Sigmoid colon (tissue), 7 donors: ENCODE measurements around the gene CHN2. TPM values are rescaled to one million over a fixed set of nuclear protein-coding genes. Genes with fewer than 3 reads are reported as not detected.

Experiments
- DNase-seq: peaks from one replicate; pipeline ENCODE4 v3.0.0-alpha.2; 2019
- H3K27ac ChIP-seq, 4 donors: fragments of 200-600 bp; sonication (generic); one replicate each; pipeline ENCODE4 v1.5.1; 2016 to 2019; ENCODE audit warnings: mild to moderate bottlenecking in 1 of 4
- H3K27me3 ChIP-seq, 3 donors: fragments of 200-600 bp; sonication (generic); one replicate each; pipeline ENCODE4 v1.5.1; 2019; ENCODE audit warnings: mild to moderate bottlenecking in 1 of 3
- H3K36me3 ChIP-seq, 4 donors: fragments of 200-600 bp; sonication (generic); one replicate each; pipeline ENCODE4 v1.5.1; 2016 to 2019
- H3K4me1 ChIP-seq, 4 donors: fragments of 200-600 bp; sonication (generic); one replicate each; pipeline ENCODE4 v1.5.1; 2017 to 2019
- H3K4me3 ChIP-seq, 4 donors: fragments of 200-600 bp; sonication (generic); one replicate each; pipeline ENCODE4 v1.5.1; 2017 to 2019; ENCODE audit warnings: mild to moderate bottlenecking in 2 of 4, moderate library complexity in 1 of 4
- H3K9me3 ChIP-seq, 4 donors: fragments of 200-600 bp in 3 of 4; sonication (generic) in 3 of 4; one replicate each; pipeline versions ENCODE4 v1.5.1 to v1.6.1; 2013 to 2019
- EP300 ChIP-seq, 4 donors: sonication (generic); formaldehyde crosslinking; IDR thresholded peaks; one replicate each; pipeline ENCODE4 v1.6.1; 2017; ENCODE audit warnings: antibody characterized with exemption in 4 of 4
- POLR2A ChIP-seq, 2 donors: fragments of 450-650 bp; IDR thresholded peaks; one replicate each; pipeline ENCODE4 v1.6.1; 2016; ENCODE audit warnings: antibody characterized with exemption in 2 of 2, mild to moderate bottlenecking in 2 of 2, moderate library complexity in 2 of 2
- POLR2AphosphoS5 ChIP-seq, 4 donors: sonication (generic); formaldehyde crosslinking; IDR thresholded peaks; one replicate each; pipeline ENCODE4 v1.6.1; 2017; ENCODE audit warnings: antibody characterized with exemption in 4 of 4
- WGBS, 2 donors: extraction: QIAGEN DNeasy Blood & Tissue Kit; methylation state at CpG; one replicate each; pipeline ENCODE4 v1.1.7; 2013; 5-methylcytosine and 5-hydroxymethylcytosine counted together
- intact Hi-C: fragments of 100-400 bp; cut with DNase I; formaldehyde crosslinking; loops from one replicate; pipeline ENCODE4 v1.15.1; 2023
- polyA plus RNA-seq, 3 donors: library from polyadenylated mRNA; stranded (reverse); fragments of 200-250 nt; gene quantifications; one replicate each; pipeline ENCODE4 v1.2.3, GENCODE V29; 2013
- total RNA-seq, 4 donors: library from RNA; depleted of rRNA; stranded (reverse); fragments of >200 nt; gene quantifications; one replicate each; pipeline ENCODE4 v1.1.0, GENCODE V29; 2016
- TF ChIP-seq, protein P1 (sequence below), 4 experiments: fragments of 450-650 bp in 3 of 4; fragments of 200-600 bp in 1 of 4; IDR thresholded peaks; one replicate each; pipeline ENCODE4 v1.5.1; 2016 to 2019; ENCODE audit warnings: antibody characterized with exemption in 4 of 4, mild to moderate bottlenecking in 3 of 4, moderate library complexity in 2 of 4
- donor health status: healthy with polysubstance abuse.
- donor health status: Bipolar disorder and iron deficiency.
- donor health status: healthy.

CHN2 gene
- total and polyA plus RNA-seq, 7 donors = 4.2 to 37.7 (median 15.8) TPM

DNA sequence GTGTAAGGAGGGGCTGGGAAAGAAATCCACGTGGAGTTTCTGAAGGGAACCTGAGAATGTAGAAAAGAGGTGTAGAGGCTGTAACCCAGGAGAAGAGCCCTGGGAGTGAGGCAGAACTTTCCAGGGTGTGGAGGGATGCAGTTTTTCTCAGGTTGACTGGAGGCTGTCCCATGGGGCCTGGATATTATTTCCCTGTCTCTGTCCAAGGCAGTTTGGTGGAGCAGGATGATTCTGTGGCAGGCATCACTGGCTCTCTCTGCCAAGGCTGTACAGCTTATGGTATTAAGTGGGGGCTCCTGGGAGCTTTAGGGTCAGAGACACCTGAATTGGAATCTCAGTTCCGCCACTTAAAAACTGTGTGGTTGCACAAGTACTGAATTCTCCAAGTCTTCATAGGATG is 81.6 kb downstream of the CHN2 start:
- no peak overlapping the region for H3K27ac ChIP-seq
- no peaks in the 10 kb centered on the region for H3K9me3 ChIP-seq
- no peak for DNase-seq
- no peak overlapping the region for H3K4me3 ChIP-seq
- H3K27me3 ChIP-seq = no peaks in the 10 kb centered on the region
- H3K4me1 ChIP-seq = no peaks in the 10 kb centered on the region
- TF ChIP-seq, protein P1, sequence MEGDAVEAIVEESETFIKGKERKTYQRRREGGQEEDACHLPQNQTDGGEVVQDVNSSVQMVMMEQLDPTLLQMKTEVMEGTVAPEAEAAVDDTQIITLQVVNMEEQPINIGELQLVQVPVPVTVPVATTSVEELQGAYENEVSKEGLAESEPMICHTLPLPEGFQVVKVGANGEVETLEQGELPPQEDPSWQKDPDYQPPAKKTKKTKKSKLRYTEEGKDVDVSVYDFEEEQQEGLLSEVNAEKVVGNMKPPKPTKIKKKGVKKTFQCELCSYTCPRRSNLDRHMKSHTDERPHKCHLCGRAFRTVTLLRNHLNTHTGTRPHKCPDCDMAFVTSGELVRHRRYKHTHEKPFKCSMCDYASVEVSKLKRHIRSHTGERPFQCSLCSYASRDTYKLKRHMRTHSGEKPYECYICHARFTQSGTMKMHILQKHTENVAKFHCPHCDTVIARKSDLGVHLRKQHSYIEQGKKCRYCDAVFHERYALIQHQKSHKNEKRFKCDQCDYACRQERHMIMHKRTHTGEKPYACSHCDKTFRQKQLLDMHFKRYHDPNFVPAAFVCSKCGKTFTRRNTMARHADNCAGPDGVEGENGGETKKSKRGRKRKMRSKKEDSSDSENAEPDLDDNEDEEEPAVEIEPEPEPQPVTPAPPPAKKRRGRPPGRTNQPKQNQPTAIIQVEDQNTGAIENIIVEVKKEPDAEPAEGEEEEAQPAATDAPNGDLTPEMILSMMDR (IDR thresholded peaks at IDR 0.05) = no peak
- TF ChIP-seq POLR2A (IDR thresholded peaks at IDR 0.05) = no peak
- TF ChIP-seq POLR2AphosphoS5 (IDR thresholded peaks at IDR 0.05) = no peak
- no peak for TF ChIP-seq EP300 (IDR thresholded peaks at IDR 0.05)
- WGBS, 2 donors = 49 to 54% methylated on average over 2 of the region's 2 CpGs
- intact Hi-C loops = no loop called here
- H3K36me3 ChIP-seq = no peaks in the 10 kb centered on the region

DNA sequence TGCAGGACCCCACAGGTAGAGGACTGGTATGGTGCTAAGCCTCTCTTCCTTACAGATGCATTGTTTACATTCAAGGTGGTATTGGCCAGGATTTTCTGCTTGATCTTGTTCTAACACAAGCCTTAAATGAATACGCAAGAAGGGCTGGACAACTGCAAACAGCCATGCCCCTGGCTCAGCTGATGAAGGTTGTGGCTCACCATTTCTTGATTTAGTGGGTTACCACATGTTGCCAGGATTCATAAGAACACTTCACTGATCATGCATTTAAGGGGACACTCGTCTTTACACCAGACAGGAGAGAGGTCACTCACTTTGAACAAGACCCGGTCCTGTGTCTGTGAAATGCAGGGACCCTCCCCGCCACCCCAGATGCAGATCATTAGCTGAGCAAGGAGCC is 82.2 kb downstream of the CHN2 start:
- Histone ChIP-seq H3K36me3 (no peaks in the 10 kb centered on the region), H3K4me3 (no peak overlapping the region), H3K9me3 (no peaks in the 10 kb centered on the region), H3K27me3 (no peaks in the 10 kb centered on the region), H3K4me1 (no peaks in the 10 kb centered on the region), H3K27ac (no peak overlapping the region)
- TF ChIP-seq, protein P1 (IDR thresholded peaks at IDR 0.05) = no peak
- TF ChIP-seq EP300 (IDR thresholded peaks at IDR 0.05) (no peak), POLR2AphosphoS5 (IDR thresholded peaks at IDR 0.05) (no peak), POLR2A (IDR thresholded peaks at IDR 0.05) (no peak)
- DNase-seq = no peak
- WGBS, 2 donors = 92 to 95% methylated on average over 4 of the region's 4 CpGs
- intact Hi-C loops = no loop called here

DNA sequence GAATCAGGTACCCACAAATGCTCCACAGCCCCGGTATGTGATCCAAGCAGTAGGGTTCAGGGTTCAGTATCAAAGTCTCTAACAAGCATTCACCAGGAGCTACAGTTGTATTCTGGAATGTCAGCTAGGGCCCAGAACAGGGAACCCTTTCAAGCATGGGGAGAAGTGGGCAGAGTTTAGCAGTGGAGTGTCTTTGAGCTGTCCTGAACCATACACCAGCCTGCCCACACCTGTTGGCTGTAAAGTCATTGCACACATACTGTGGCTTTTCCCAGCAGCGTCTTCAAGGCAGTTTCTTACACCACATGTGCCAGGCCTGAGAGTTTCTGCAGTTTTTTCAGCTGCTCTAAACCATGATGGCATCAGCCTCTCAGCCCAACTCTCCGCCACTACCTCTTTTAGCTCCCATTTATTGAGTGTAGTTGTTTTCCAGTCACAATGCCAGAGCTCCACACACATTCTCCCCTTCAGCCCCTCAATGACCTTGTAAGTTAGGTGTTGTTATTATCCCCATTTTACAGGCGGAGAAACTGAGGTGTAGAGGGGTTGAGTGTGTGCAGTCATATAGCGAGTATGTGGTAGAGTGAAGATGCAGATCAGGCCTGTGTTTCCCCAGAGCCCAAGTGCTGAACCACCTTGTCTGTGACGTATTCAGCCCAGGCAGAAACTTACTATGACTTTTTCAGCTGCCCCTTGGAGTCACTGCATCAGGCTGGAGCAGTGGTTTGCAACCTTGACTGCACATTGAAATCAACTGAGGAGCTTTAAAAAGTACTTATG is 83.1 kb downstream of the CHN2 start:
- no peaks in the 10 kb centered on the region for H3K9me3 ChIP-seq
- H3K4me1 ChIP-seq = no peaks in the 10 kb centered on the region
- intact Hi-C loops = no loop called here
- no peaks in the 10 kb centered on the region for H3K27me3 ChIP-seq
- no peaks in the 10 kb centered on the region for H3K36me3 ChIP-seq
- TF ChIP-seq EP300 (IDR thresholded peaks at IDR 0.05) (no peak), POLR2A (IDR thresholded peaks at IDR 0.05) (no peak), POLR2AphosphoS5 (IDR thresholded peaks at IDR 0.05) (no peak)
- TF ChIP-seq, protein P1 (IDR thresholded peaks at IDR 0.05) = no peak
- H3K4me3 ChIP-seq = no peak overlapping the region
- DNase-seq = no peak
- no peak overlapping the region for H3K27ac ChIP-seq
- 84 to 93% methylated on average over 6 of the region's 6 CpGs for WGBS, 2 donors

DNA sequence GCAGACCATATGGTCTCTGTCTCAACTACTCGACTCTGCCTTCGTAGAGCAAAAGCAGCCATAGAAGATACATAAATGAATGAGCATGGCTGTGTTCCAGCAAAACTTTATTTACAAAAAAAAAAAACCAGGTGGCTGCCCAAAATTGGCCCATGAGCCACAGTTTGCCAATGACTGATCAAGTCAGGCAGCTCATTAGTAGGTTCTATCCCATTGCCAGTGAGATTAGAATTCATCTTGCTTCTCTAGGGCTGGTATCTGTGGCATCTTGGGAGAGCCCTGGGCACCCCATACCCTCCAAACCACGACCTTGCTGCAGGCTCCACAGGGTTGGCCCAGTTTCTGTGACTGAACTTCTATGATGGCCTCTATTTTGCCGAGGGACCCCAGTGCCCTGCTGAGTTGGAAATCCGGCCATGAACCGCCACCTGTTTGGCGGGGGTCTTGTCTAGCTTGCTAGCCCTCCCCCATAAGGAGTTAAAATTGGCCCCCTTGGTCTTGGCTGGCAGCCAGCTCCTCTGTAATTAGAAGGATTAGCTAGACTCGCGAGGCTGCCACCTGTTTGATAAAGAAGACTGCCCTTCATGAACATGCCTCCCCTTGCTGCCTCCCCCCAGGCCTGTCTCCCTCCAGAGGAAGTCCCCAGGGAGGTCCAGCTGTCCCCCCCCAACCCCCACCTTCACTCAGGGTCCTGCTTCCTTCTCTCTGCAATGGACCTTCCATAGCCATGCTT is 83.9 kb downstream of the CHN2 start:
- no peaks in the 10 kb centered on the region for H3K4me1 ChIP-seq
- no peak for DNase-seq
- no peaks in the 10 kb centered on the region for H3K27me3 ChIP-seq
- intact Hi-C loops = no loop called here
- no peak overlapping the region for H3K27ac ChIP-seq
- 67 to 83% methylated on average over 9 of the region's 9 CpGs for WGBS, 2 donors
- H3K9me3 ChIP-seq = no peaks in the 10 kb centered on the region
- H3K4me3 ChIP-seq = no peak overlapping the region
- H3K36me3 ChIP-seq = no peaks in the 10 kb centered on the region
- TF ChIP-seq POLR2A (IDR thresholded peaks at IDR 0.05) (no peak), POLR2AphosphoS5 (IDR thresholded peaks at IDR 0.05) (no peak), EP300 (IDR thresholded peaks at IDR 0.05) (no peak)
- TF ChIP-seq, protein P1 (IDR thresholded peaks at IDR 0.05) = no peak
